Neural cell (in vitro differentiated cells): ENCODE measurements around the gene ZNF281. TPM values are rescaled to one million over a fixed set of nuclear protein-coding genes. Genes with fewer than 3 reads are reported as not detected.
"Not testable (repeated sequence)": the region's sequence is repeated elsewhere in the genome, so short reads cannot be mapped to it uniquely, and the experiment has no call there.

Source experiments
- H2AFZ ChIP-seq: fragments of 200-600, 300-800 bp; sonication (generic), shearing (Covaris generic); 2 replicates; pipeline ENCODE4 v1.6.0; 2014; ENCODE audit warnings: low read depth, mild to moderate bottlenecking, antibody characterized with exemption, low read length, moderate library complexity
- H3F3A ChIP-seq: fragments of 200-600 bp; shearing (Covaris generic); 2 replicates; pipeline ENCODE4 v1.6.1; 2016; ENCODE audit warnings: mild to moderate bottlenecking, moderate library complexity, mixed read lengths, antibody characterized with exemption, low read length; ENCODE audit not compliant: insufficient read depth, poor library complexity, severe bottlenecking
- H3K27ac ChIP-seq: fragments of 200-600, 300-800 bp; sonication (generic), shearing (Covaris generic); 2 replicates; pipeline ENCODE4 v1.5.1; 2014; ENCODE audit warnings: mild to moderate bottlenecking, low read length, moderate library complexity
- H3K27me3 ChIP-seq: fragments of 300-800, 200-600 bp; sonication (generic), shearing (Covaris generic); 2 replicates; pipeline ENCODE4 v1.6.0; 2014; ENCODE audit warnings: mild to moderate bottlenecking, low read depth, low read length, moderate library complexity; ENCODE audit not compliant: insufficient read depth
- H3K36me3 ChIP-seq: fragments of 300-800, 200-600 bp; sonication (generic), shearing (Covaris generic); 2 replicates; pipeline ENCODE4 v1.5.1; 2014; ENCODE audit warnings: mild to moderate bottlenecking, antibody characterized with exemption, low read length, moderate library complexity; ENCODE audit not compliant: insufficient read depth
- H3K4me2 ChIP-seq: fragments of 300-800, 200-600 bp; sonication (generic), shearing (Covaris generic); 2 replicates; pipeline ENCODE4 v1.6.0; 2014; ENCODE audit warnings: mild to moderate bottlenecking, low read length
- H3K4me3 ChIP-seq: fragments of 300-800, 200-600 bp; sonication (generic), shearing (Covaris generic); 2 replicates; pipeline ENCODE4 v1.5.1; 2014; ENCODE audit warnings: mild to moderate bottlenecking, low read length, moderate library complexity
- H3K79me2 ChIP-seq: fragments of 200-600 bp; shearing (Covaris generic); replicated peaks from 2 replicates; pipeline ENCODE4 v1.6.0; 2014; ENCODE audit warnings: mild to moderate bottlenecking, low read length, moderate library complexity; ENCODE audit not compliant: insufficient read depth
- H3K9ac ChIP-seq: fragments of 300-800, 200-600 bp; sonication (generic), shearing (Covaris generic); 2 replicates; pipeline ENCODE4 v1.6.1; 2016; ENCODE audit warnings: mild to moderate bottlenecking, low read length, mixed read lengths
- H3K9me2 ChIP-seq: fragments of 200-600 bp; shearing (Covaris generic); 2 replicates; pipeline ENCODE4 v1.6.1; 2016; ENCODE audit warnings: mild to moderate bottlenecking, low read length, mixed read lengths; ENCODE audit not compliant: insufficient read depth
- H3K9me3 ChIP-seq: fragments of 200-600, 300-800 bp; sonication (generic), shearing (Covaris generic); 2 replicates; pipeline ENCODE4 v1.6.1; 2016; ENCODE audit warnings: mild to moderate bottlenecking, mixed run types, low read length, moderate library complexity, mixed read lengths
- H4K20me1 ChIP-seq: fragments of 200-600 bp; shearing (Covaris generic); 2 replicates; pipeline ENCODE4 v1.6.1; 2016; ENCODE audit warnings: mild to moderate bottlenecking, mixed run types; ENCODE audit not compliant: insufficient read depth
- CTCF ChIP-seq: fragments of 450-650 bp; IDR thresholded peaks from 2 replicates; pipeline ENCODE4 v1.5.1; 2014; ENCODE audit warnings: antibody characterized with exemption, mild to moderate bottlenecking, moderate library complexity; ENCODE audit not compliant: poor library complexity, severe bottlenecking
- EP300 ChIP-seq: fragments of 450-650 bp; conservative IDR thresholded peaks from 2 replicates; pipeline ENCODE4 v1.6.1; 2014; ENCODE audit warnings: antibody characterized with exemption, mild to moderate bottlenecking, moderate library complexity; ENCODE audit not compliant: poor library complexity, severe bottlenecking
- EZH2 ChIP-seq: fragments of 200-600, 300-800 bp; shearing (Covaris generic), sonication (generic); IDR thresholded peaks from 2 replicates; pipeline ENCODE4 v1.6.1; 2014; ENCODE audit warnings: antibody characterized with exemption, low read length, borderline replicate concordance, mild to moderate bottlenecking; ENCODE audit not compliant: insufficient read depth, poor library complexity, severe bottlenecking
- MXI1 ChIP-seq: fragments of 450-650 bp; conservative IDR thresholded peaks from 2 replicates; pipeline ENCODE4 v1.6.1; 2014; ENCODE audit warnings: antibody characterized with exemption, mild to moderate bottlenecking; ENCODE audit not compliant: poor library complexity, severe bottlenecking
- POLR2AphosphoS5 ChIP-seq: IDR thresholded peaks from 2 replicates; pipeline ENCODE4 v1.6.1; 2012
- RAD21 ChIP-seq: fragments of 450-650 bp; conservative IDR thresholded peaks from 2 replicates; pipeline ENCODE4 v1.6.1; 2014; ENCODE audit warnings: antibody characterized with exemption, mild to moderate bottlenecking, moderate library complexity
- REST ChIP-seq: IDR thresholded peaks from 2 replicates; pipeline ENCODE4 v1.6.1; 2012; ENCODE audit warnings: borderline replicate concordance
- SMC3 ChIP-seq: fragments of 450-650 bp; conservative IDR thresholded peaks from 2 replicates; pipeline ENCODE4 v1.6.1; 2014; ENCODE audit warnings: antibody characterized with exemption, mild to moderate bottlenecking, moderate library complexity; ENCODE audit not compliant: poor library complexity
- TAF1 ChIP-seq: IDR thresholded peaks from 2 replicates; pipeline ENCODE4 v1.6.1; 2012; ENCODE audit warnings: low read depth
- polyA plus RNA-seq: library from polyadenylated mRNA; depleted of rRNA; stranded (reverse); fragments of >200 nt; gene quantifications from 2 replicates; pipeline ENCODE4 v1.2.3, GENCODE V29; 2014

Gene ZNF281
- polyA plus RNA-seq, 1 donor from 2014 or later = 23.9 TPM

- Histone ChIP-seq H3F3A (no peaks in the 10 kb centered on the region), H3K4me2 (no peak overlapping the region), H4K20me1 (no peaks in the 10 kb centered on the region), H3K9ac (no peak overlapping the region), H2AFZ (no peak overlapping the region), H3K79me2 (no peaks in the 10 kb centered on the region), H3K36me3 (no peaks in the 10 kb centered on the region), H3K27me3 (no peaks in the 10 kb centered on the region), H3K9me3 (no peaks in the 10 kb centered on the region), H3K4me3 (no peak overlapping the region), H3K9me2 (no peaks in the 10 kb centered on the region), H3K27ac (no peak overlapping the region)
- no peak for TF ChIP-seq EZH2
These were observed 47.4 kb downstream of the ZNF281 start for GRCh38 chr1:200362421-200362820.

GRCh38 chr1:200359610-200360163 is 50.1 kb downstream of the ZNF281 start:
- Histone ChIP-seq H3F3A (no peaks in the 10 kb centered on the region), H3K9me2 (no peaks in the 10 kb centered on the region), H3K9ac (no peak overlapping the region), H3K27ac (no peak overlapping the region), H4K20me1 (no peaks in the 10 kb centered on the region), H3K4me3 (no peak overlapping the region), H3K4me2 (no peak overlapping the region), H2AFZ (no peak overlapping the region), H3K9me3 (no peaks in the 10 kb centered on the region), H3K79me2 (no peaks in the 10 kb centered on the region), H3K27me3 (no peaks in the 10 kb centered on the region), H3K36me3 (no peaks in the 10 kb centered on the region)
- TF ChIP-seq RAD21 (no peak), MXI1 (no peak), EZH2 (no peak), POLR2AphosphoS5 (no peak), REST (no peak), EP300 (no peak), CTCF (no peak), TAF1 (no peak), SMC3 (no peak)

DNA sequence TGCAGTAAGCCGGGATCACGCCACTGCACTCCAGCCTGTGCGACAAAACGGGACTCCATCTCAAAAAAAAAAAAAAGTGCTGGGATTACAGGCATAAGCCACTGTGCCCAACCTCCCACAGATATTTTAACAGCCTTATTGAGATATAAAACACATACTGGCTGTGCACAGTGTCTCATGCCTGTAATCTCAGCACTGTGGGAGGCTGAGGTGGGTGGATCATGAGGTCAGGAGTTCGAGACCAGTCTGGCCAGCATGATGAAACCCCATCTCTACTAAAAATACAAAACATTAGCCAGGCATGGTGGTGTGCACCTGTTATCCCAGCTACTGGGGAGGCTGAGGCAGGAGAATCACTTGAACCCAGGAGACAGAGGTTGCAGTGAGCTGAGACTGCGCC is 51.9 kb downstream of the ZNF281 start:
- H3K36me3 ChIP-seq, H2AFZ ChIP-seq: not testable (repeated sequence)

More for the DNA sequence above, 51.9 kb downstream of the ZNF281 start:
- H3K9me2 ChIP-seq, H3K79me2 ChIP-seq, H3K4me2 ChIP-seq, H3K27ac ChIP-seq, H4K20me1 ChIP-seq, H3K9me3 ChIP-seq, H3F3A ChIP-seq, H3K9ac ChIP-seq, H3K27me3 ChIP-seq, H3K4me3 ChIP-seq: not testable (repeated sequence)
